Measurements from ENCODE around the gene FXYD2. TPM values are rescaled to one million over a fixed set of nuclear protein-coding genes. Genes with fewer than 3 reads are reported as not detected.

Gene FXYD2
- total and polyA plus RNA-seq, 2 of the 13 experiments (the other 11 are each of a cell fraction or from before 2014, with no cell fraction given), result 45.9 to 106 TPM

- TF ChIP-seq ZBTB40 (IDR thresholded peaks at IDR 0.05) (no peak), ZBTB40 (CRISPR knock-in tag; IDR thresholded peaks at IDR 0.05) (no peak; the same call in 1 of the 2 replicates), ZNF281 (CRISPR knock-in tag; IDR thresholded peaks at IDR 0.05; ENCODE audit: borderline replicate concordance) (no peak), FOXP4 (CRISPR knock-in tag; IDR thresholded peaks at IDR 0.05) (peak; percentile 35; the same call in 1 of the 2 replicates), MLX (CRISPR knock-in tag; IDR thresholded peaks at IDR 0.05) (no peak), CBFB (CRISPR knock-in tag; IDR thresholded peaks at IDR 0.05) (no peak), ZNF275 (CRISPR knock-in tag; IDR thresholded peaks at IDR 0.05; ENCODE audit: borderline replicate concordance) (0 out of 2 replicates have a peak, but pooled peaks have one; percentile 44), DRAP1 (CRISPR knock-in tag; IDR thresholded peaks at IDR 0.05) (peak; percentile 68), ZNF160 (CRISPR knock-in tag; IDR thresholded peaks at IDR 0.05) (no peak), GABPB1 (CRISPR knock-in tag; IDR thresholded peaks at IDR 0.05) (peak; percentile 42)
Measured at GRCh38 chr11:117824571-117825537, at the start of gene FXYD2 (continued).

Measured in HepG2 (cell line).